A673 (cell line): ENCODE measurements around the gene SCCPDH. TPM values are rescaled to one million over a fixed set of nuclear protein-coding genes. Genes with fewer than 3 reads are reported as not detected.

Source experiments
- BruUV-seq: library from RNA; stranded (reverse); fragments of 400-500 nt; replicated peaks from 2 replicates; lab custom pipeline; 2021; lab: Mats Ljungman, UMichigan
- CTCF ChIA-PET: fragments of 300-600 bp; sonication (Branson Sonifier 250); formaldehyde crosslinking; loops from one replicate; lab custom pipeline; 2022; ENCODE audit warnings: antibody characterized with exemption; lab: Charles Lee
- POLR2A ChIA-PET: fragments of 300-600 bp; sonication (Branson Sonifier 250); formaldehyde crosslinking; loops from one replicate; lab custom pipeline; 2022; ENCODE audit warnings: antibody characterized with exemption; ENCODE audit not compliant: low non-redundant PET; lab: Charles Lee
- DNase-seq: peaks from one replicate; pipeline ENCODE4 v3.0.0-alpha.2; 2015; ENCODE audit warnings: low spot score
- H3K27ac ChIP-seq: fragments of 200-600 bp; sonication (generic); 2 replicates; pipeline ENCODE4 v1.5.1; 2016; ENCODE audit warnings: mixed run types, low read depth, mild to moderate bottlenecking, mixed read lengths, antibody characterized with exemption, low read length; ENCODE audit not compliant: poor library complexity, severe bottlenecking
- H3K27me3 ChIP-seq: fragments of 200-600 bp; sonication (generic); replicated peaks from 2 replicates; pipeline ENCODE4 v1.6.1; 2017; ENCODE audit warnings: mixed run types, low read depth, mild to moderate bottlenecking, mixed read lengths, antibody characterized with exemption, low read length; ENCODE audit not compliant: insufficient read depth, poor library complexity
- H3K36me3 ChIP-seq: fragments of 200-600 bp; sonication (generic); 2 replicates; pipeline ENCODE4 v1.6.1; 2016; ENCODE audit warnings: mixed run types, mild to moderate bottlenecking, mixed read lengths, antibody characterized with exemption, low read length; ENCODE audit not compliant: insufficient read depth, poor library complexity, severe bottlenecking
- H3K4me1 ChIP-seq: fragments of 200-600 bp; sonication (generic); 2 replicates; pipeline ENCODE4 v1.6.1; 2017; ENCODE audit warnings: mixed run types, mild to moderate bottlenecking, mixed read lengths, antibody characterized with exemption, low read length; ENCODE audit not compliant: insufficient read depth, poor library complexity, severe bottlenecking
- H3K4me3 ChIP-seq: fragments of 200-600 bp; sonication (generic); 2 replicates; pipeline ENCODE4 v1.5.1; 2016; ENCODE audit warnings: low read depth, mixed run types, mild to moderate bottlenecking, mixed read lengths, low read length; ENCODE audit not compliant: poor library complexity, severe bottlenecking
- H3K9me3 ChIP-seq: fragments of 200-600 bp; sonication (generic); 2 replicates; pipeline ENCODE4 v1.6.1; 2016; ENCODE audit warnings: mixed run types, low read depth, mild to moderate bottlenecking, mixed read lengths, antibody characterized with exemption, low read length; ENCODE audit not compliant: poor library complexity, severe bottlenecking
- EZH2 ChIP-seq: fragments of 200-600 bp; sonication (generic); IDR thresholded peaks from 2 replicates; pipeline ENCODE4 v1.6.1; 2017; ENCODE audit warnings: borderline replicate concordance, low read depth, mild to moderate bottlenecking, mixed read lengths, antibody characterized with exemption, low read length; ENCODE audit not compliant: poor library complexity, severe bottlenecking
- intact Hi-C: fragments of 100-400 bp; cut with micrococcal nuclease; formaldehyde crosslinking; loops from one replicate; pipeline ENCODE4 v1.10.0; 2022; ENCODE audit not compliant: unreplicated experiment
- total RNA-seq: library from RNA; stranded (reverse); gene quantifications from 2 replicates; pipeline ENCODE4 v1.2.3, GENCODE V29; 2021
- TF ChIP-seq, protein P1 (sequence below): fragments of 300-800, 200-600 bp; sonication (generic); conservative IDR thresholded peaks from 2 replicates; pipeline ENCODE4 v1.5.1; 2017; ENCODE audit warnings: low read depth, mild to moderate bottlenecking, antibody characterized with exemption, low read length, moderate library complexity, mixed read lengths

SCCPDH gene
- total RNA-seq, 1 experiment from 2014 or later: 41.7 TPM

DNA sequence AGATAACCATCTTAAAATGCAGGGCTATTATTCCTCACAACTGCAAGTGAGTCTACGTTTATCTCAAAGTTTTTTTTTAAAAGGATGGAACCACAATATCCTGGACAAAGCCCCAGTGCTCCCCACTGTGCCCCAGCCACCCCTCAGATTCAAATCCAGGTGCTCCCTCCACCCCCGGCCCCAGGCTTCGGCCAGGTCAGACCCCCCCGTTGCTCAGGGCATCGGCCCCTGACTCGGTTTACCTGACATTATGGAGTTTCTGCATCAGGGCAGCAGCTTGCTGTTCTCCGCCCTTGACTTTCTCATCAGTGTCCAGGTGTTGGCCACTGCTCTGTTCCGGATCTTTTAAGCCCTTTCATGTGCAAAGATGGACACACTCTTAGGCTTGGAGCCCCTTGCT is 72.9 kb downstream of the SCCPDH start:
- ChIA-PET POLR2A (interaction anchor here (0.7 kb wide), 1 partner anchor 38 kb away, joined by 15 read pairs; no protein-coding TSS in a partner anchor), CTCF (no interaction called here)
- Histone ChIP-seq H3K36me3 (no peaks in the 10 kb centered on the region), H3K9me3 (no peaks in the 10 kb centered on the region), H3K27ac (no peak overlapping the region), H3K27me3 (no peaks in the 10 kb centered on the region), H3K4me3 (no peak overlapping the region), H3K4me1 (no peaks in the 10 kb centered on the region)
- no peak for TF ChIP-seq EZH2
- TF ChIP-seq, protein P1, sequence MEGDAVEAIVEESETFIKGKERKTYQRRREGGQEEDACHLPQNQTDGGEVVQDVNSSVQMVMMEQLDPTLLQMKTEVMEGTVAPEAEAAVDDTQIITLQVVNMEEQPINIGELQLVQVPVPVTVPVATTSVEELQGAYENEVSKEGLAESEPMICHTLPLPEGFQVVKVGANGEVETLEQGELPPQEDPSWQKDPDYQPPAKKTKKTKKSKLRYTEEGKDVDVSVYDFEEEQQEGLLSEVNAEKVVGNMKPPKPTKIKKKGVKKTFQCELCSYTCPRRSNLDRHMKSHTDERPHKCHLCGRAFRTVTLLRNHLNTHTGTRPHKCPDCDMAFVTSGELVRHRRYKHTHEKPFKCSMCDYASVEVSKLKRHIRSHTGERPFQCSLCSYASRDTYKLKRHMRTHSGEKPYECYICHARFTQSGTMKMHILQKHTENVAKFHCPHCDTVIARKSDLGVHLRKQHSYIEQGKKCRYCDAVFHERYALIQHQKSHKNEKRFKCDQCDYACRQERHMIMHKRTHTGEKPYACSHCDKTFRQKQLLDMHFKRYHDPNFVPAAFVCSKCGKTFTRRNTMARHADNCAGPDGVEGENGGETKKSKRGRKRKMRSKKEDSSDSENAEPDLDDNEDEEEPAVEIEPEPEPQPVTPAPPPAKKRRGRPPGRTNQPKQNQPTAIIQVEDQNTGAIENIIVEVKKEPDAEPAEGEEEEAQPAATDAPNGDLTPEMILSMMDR: no peak
- intact Hi-C loops: no loop called here
- no TSS peak for BruUV-seq
- no peak for DNase-seq

DNA sequence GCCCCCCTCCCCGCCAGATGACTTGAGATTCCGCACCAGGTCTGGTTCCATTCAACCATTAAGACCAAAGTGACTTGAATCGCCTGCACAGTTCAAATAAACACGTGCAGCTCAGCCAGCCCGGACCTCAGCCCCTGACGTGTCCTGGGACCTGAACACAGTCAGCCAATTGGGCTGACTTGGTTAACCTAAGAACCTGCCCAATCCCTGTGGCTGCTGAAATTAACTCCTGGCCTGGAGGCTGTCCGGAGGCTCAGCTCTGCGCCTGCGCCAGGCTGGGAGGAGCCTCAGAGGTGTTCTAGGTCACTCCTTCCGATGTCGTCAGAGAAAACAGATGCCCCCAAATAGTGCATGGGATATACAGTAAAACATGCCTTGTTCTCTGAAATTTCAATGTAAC is 73.4 kb downstream of the SCCPDH start:
- no peak for DNase-seq
- BruUV-seq: no TSS peak
- TF ChIP-seq EZH2: no peak
- TF ChIP-seq, protein P1: no peak
- CTCF ChIA-PET: no interaction called here
- POLR2A ChIA-PET: interaction anchor here (0.7 kb wide), 1 partner anchor 38 kb away, joined by 15 read pairs; no protein-coding TSS in a partner anchor
- Histone ChIP-seq H3K27ac (no peak overlapping the region), H3K4me3 (no peak overlapping the region), H3K27me3 (no peaks in the 10 kb centered on the region), H3K9me3 (no peaks in the 10 kb centered on the region), H3K36me3 (no peaks in the 10 kb centered on the region), H3K4me1 (no peaks in the 10 kb centered on the region)
- intact Hi-C loops: no loop called here

DNA sequence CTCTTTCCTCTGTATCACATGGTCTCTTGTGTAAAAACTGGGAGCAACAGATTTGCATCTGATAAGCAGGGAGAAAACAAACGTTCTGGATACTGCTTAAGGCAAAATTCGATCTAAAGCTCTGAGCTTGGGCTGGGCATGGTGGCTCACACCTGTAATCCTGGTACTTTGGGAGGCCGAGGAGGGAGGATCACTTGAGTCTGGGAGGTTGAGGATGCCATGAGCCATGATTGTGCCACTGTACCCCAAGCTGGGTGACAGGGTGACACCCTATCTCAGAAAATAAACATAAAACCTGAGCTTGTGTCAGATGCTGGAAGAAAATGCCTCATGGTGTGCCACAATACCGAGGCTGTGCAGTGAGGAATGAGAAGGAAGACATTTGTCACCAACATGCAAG is 73.9 kb downstream of the SCCPDH start:
- Histone ChIP-seq H3K4me1 (no peaks in the 10 kb centered on the region), H3K27me3 (no peaks in the 10 kb centered on the region), H3K9me3 (no peaks in the 10 kb centered on the region), H3K36me3 (no peaks in the 10 kb centered on the region), H3K27ac (no peak overlapping the region), H3K4me3 (no peak overlapping the region)
- no TSS peak for BruUV-seq
- ChIA-PET POLR2A (no interaction called here), CTCF (no interaction called here)
- DNase-seq: no peak
- intact Hi-C loops: no loop called here
- TF ChIP-seq, protein P1: no peak
- TF ChIP-seq EZH2: no peak
